Endodermal cell (in vitro differentiated cells): ENCODE results near the gene ACBD4. TPM values are rescaled to one million over a fixed set of nuclear protein-coding genes. Genes with fewer than 3 reads are reported as not detected.

Source experiments
- DNase-seq: peaks from one replicate; pipeline ENCODE4 v3.0.0-alpha.2; 2017
- H3K27ac ChIP-seq: 2 replicates; pipeline ENCODE4 v1.5.1; 2013; ENCODE audit warnings: mild to moderate bottlenecking, low read depth, low read length, moderate library complexity
- H3K27me3 ChIP-seq: 2 replicates; pipeline ENCODE4 v1.6.1; 2013; ENCODE audit warnings: mild to moderate bottlenecking, low read length, moderate library complexity; ENCODE audit not compliant: insufficient read depth, control insufficient read depth, poor library complexity, severe bottlenecking
- H3K36me3 ChIP-seq: 2 replicates; pipeline ENCODE4 v1.7.0; 2013; ENCODE audit warnings: mild to moderate bottlenecking, low read length, moderate library complexity; ENCODE audit not compliant: control insufficient read depth, insufficient read depth
- H3K4me1 ChIP-seq: one replicate; pipeline ENCODE4 v1.7.0; 2013; ENCODE audit warnings: low read length; ENCODE audit not compliant: control insufficient read depth, insufficient read depth
- H3K4me3 ChIP-seq: 2 replicates; pipeline ENCODE4 v1.5.1; 2013; ENCODE audit warnings: mild to moderate bottlenecking, low read length, moderate library complexity
- H3K9ac ChIP-seq: 2 replicates; pipeline ENCODE4 v1.6.1; 2013; ENCODE audit warnings: mild to moderate bottlenecking, low read length, moderate library complexity; ENCODE audit not compliant: poor library complexity, severe bottlenecking; ENCODE audit errors: extremely low read depth
- H3K9me3 ChIP-seq: 2 replicates; pipeline ENCODE4 v1.6.1; 2013; ENCODE audit warnings: mild to moderate bottlenecking, low read length, moderate library complexity; ENCODE audit not compliant: control insufficient read depth
- H3K27ac Mint-ChIP-seq: 2 replicates; pipeline ENCODE4 v1.8.0; 2020; ENCODE audit warnings: mixed read lengths
- H3K27me3 Mint-ChIP-seq: 2 replicates; pipeline ENCODE4 v1.8.0; 2021; ENCODE audit warnings: mild to moderate bottlenecking, mixed read lengths; ENCODE audit not compliant: insufficient read depth
- H3K36me3 Mint-ChIP-seq: 2 replicates; pipeline ENCODE4 v1.8.0; 2020; ENCODE audit warnings: low read depth, mixed read lengths
- H3K4me1 Mint-ChIP-seq: 2 replicates; pipeline ENCODE4 v1.8.0; 2020; ENCODE audit warnings: mixed read lengths
- H3K4me3 Mint-ChIP-seq: 2 replicates; pipeline ENCODE4 v1.8.0; 2020; ENCODE audit warnings: mild to moderate bottlenecking, moderate library complexity, mixed read lengths
- H3K9me3 Mint-ChIP-seq: 2 replicates; pipeline ENCODE4 v1.8.0; 2020; ENCODE audit warnings: mild to moderate bottlenecking, mixed read lengths
- WGBS, 2 experiments: methylation state at CpG; one replicate each; pipeline versions ENCODE4 v1.1.5 to v1.1.7; 2013; ENCODE audit warnings: missing lambda C conversion rate in 2 of 2, mixed read lengths in 1 of 2; ENCODE audit not compliant: insufficient coverage in 1 of 2, insufficient read length in 1 of 2; 5-methylcytosine and 5-hydroxymethylcytosine counted together
- total RNA-seq, 2 donors: library from RNA; stranded (reverse); fragmentation: NEBNext Ultra II Directional in 1 of 2; extraction: Animal tissue kit (Norgen Biotek cat#: 25700) in 1 of 2; gene quantifications; 2 replicates in 1 of 2; 3 replicates in 1 of 2; pipeline ENCODE4 v1.2.1, GENCODE V29; 2021
- TF ChIP-seq, protein P1 (sequence below): fragments of 200-600 bp; sonication (generic); conservative IDR thresholded peaks from 2 replicates; pipeline ENCODE4 v1.5.0; 2021; ENCODE audit warnings: antibody characterized with exemption, mild to moderate bottlenecking

ACBD4 gene
- total RNA-seq, 2 donors from 2014 or later = 17.4 to 19.5 TPM

DNA sequence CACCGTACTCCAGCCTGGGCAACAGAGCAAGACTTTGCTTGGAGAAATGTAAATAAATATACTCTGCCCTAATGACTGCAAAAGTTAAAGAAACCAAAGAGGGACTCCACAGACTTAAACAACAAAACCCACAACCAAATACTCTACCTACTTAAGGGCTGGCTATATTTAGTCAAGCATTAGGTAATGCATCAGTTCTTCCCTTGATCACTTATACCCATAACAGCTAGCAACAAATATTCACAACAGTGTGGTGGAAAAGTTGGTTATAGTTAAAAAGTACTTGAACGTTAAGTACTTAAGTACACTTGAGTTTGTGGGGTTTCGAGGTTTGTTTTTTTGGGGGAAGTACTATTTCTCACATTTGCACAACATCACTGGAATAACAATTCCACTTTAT lies 20.8 kb downstream of the ACBD4 start:
- H3K4me1 Mint-ChIP-seq = peaks cover 21% of the 10 kb centered on the region
- Histone ChIP-seq H3K36me3 (no peaks in the 10 kb centered on the region), H3K27ac (no peak overlapping the region), H3K9me3 (no peaks in the 10 kb centered on the region), H3K27me3 (no peaks in the 10 kb centered on the region), H3K4me3 (no peak overlapping the region), H3K4me1 (peaks cover 5% of the 10 kb centered on the region), H3K9ac (no peak overlapping the region)
- no peak overlapping the region for H3K4me3 Mint-ChIP-seq
- 90% methylated on average over 2 of the region's 3 CpGs; no CpG with 5 or more reads in 1 of the 2 experiments for WGBS, 2 experiments
- no peak for DNase-seq
- TF ChIP-seq, protein P1, sequence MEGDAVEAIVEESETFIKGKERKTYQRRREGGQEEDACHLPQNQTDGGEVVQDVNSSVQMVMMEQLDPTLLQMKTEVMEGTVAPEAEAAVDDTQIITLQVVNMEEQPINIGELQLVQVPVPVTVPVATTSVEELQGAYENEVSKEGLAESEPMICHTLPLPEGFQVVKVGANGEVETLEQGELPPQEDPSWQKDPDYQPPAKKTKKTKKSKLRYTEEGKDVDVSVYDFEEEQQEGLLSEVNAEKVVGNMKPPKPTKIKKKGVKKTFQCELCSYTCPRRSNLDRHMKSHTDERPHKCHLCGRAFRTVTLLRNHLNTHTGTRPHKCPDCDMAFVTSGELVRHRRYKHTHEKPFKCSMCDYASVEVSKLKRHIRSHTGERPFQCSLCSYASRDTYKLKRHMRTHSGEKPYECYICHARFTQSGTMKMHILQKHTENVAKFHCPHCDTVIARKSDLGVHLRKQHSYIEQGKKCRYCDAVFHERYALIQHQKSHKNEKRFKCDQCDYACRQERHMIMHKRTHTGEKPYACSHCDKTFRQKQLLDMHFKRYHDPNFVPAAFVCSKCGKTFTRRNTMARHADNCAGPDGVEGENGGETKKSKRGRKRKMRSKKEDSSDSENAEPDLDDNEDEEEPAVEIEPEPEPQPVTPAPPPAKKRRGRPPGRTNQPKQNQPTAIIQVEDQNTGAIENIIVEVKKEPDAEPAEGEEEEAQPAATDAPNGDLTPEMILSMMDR = no peak
- H3K27me3 Mint-ChIP-seq = no peaks in the 10 kb centered on the region
- no peak overlapping the region for H3K27ac Mint-ChIP-seq
- no peaks in the 10 kb centered on the region for H3K36me3 Mint-ChIP-seq
- H3K9me3 Mint-ChIP-seq = no peaks in the 10 kb centered on the region

DNA sequence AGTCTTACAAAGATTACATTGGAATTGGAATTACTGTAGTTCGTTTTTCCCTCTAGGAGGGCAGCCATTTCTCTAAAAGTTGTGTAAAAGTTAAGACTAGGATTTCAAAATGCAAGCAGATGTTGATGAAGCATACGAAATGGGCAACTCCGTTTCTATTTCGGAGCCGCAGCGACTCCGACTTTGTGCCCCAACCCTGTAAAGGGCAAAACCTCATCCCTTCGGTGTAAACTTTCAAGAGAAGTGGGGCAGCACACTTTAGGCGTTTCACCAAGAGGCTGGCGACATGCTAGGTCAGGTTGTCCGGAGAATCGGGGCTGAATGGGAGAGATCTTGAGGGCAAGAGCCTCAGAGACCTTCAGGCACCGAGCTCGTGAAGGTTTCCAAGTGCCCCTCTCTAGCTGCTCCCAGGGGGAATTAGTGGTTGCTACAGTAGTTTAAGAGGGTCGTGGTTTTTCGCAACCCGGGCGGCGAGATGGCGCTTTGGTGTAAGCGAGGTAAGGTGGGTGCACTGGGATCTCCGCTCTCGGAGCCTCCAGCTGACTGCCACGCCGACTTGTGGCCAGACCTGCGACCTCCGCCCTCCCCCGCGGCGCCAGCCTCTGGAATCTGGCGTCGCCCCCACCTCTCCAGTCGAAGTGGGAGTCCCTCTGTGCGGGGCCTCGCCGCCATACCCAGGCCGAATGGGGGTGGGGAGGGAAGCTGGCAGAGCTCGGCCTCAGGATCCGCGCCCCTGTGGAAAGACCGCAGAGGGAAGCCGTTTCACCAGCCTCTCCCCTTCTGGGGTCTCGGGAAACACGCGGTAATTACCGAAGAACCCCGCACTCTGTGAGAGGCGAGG lies 25.2 kb downstream of the ACBD4 start:
- H3K9me3 ChIP-seq = no peaks in the 10 kb centered on the region
- peak overlapping the region; percentile 97 for H3K27ac ChIP-seq
- H3K4me1 ChIP-seq = peaks cover 6% of the 10 kb centered on the region
- H3K9me3 Mint-ChIP-seq = no peaks in the 10 kb centered on the region
- H3K27ac Mint-ChIP-seq = peak overlapping the region; percentile 99
- TF ChIP-seq, protein P1 = peak; percentile 70
- H3K4me3 ChIP-seq = peak overlapping the region; percentile 99
- WGBS, 2 experiments = 0 to 2% methylated on average over 12 to 48 of the region's 48 CpGs
- peaks cover 11% of the 10 kb centered on the region for H3K36me3 ChIP-seq
- H3K9ac ChIP-seq = peak overlapping the region; percentile 100
- no peaks in the 10 kb centered on the region for H3K27me3 ChIP-seq
- peak; percentile 98 for DNase-seq
- H3K4me3 Mint-ChIP-seq = peak overlapping the region; percentile 91
- H3K4me1 Mint-ChIP-seq = peaks cover 25% of the 10 kb centered on the region
- no peaks in the 10 kb centered on the region for H3K27me3 Mint-ChIP-seq
- H3K36me3 Mint-ChIP-seq = peaks cover 11% of the 10 kb centered on the region

DNA sequence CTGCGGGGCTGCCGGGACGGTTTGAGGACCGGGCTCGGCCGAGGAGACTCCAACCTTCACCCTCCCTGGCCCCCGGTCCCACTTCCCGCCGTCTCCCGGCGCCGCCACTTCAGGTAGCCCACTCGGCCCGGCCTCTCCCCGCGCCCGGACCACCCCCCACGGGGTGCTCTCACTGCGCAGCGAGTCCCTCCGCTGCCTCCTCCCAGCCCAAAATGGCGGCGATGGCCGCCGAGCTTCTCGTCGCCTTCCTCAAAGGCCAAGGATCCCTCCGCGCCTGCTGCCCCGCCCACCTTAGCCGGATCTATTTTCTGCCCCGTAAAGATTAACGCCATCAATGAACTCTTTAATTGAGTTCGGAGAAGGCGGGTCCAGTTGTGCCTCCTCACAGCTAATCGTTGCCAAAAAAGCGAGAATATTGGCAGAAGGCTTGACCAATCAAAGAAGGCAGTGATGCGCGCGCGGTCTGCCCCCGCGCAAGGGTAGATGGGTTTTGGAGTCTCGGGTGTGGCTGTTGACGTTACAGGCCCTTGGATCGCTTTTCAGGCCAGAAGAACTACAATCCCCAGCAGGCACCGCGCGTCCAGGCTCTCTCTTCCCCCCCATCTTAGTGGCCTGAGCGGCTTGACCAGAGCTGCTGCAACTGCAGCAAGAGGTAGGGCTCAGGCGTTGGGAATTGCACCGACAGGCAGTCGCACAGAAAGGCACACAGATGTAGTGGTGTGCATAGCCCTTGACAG lies 26.0 kb downstream of the ACBD4 start, which contains the start of gene HEXIM2:
Gene HEXIM2 (plus strand): TSS at position 588 of the 737 bp plus-strand sequence. CDS start 919 bp downstream, outside the sequence.
- Mint-ChIP-seq H3K4me3 (peak within 1 kb of the TSS; percentile 91), H3K36me3 (peaks cover 14% of the 10 kb centered on the region), H3K27me3 (no peaks in the 10 kb centered on the region), H3K4me1 (peaks cover 25% of the 10 kb centered on the region), H3K9me3 (no peaks in the 10 kb centered on the region), H3K27ac (peak within 1 kb of the TSS; percentile 99)
- Histone ChIP-seq H3K4me1 (peaks cover 6% of the 10 kb centered on the region), H3K9me3 (no peaks in the 10 kb centered on the region), H3K36me3 (peaks cover 13% of the 10 kb centered on the region), H3K9ac (peak within 1 kb of the TSS; percentile 100), H3K27me3 (no peaks in the 10 kb centered on the region), H3K4me3 (peak within 1 kb of the TSS; percentile 99), H3K27ac (peak within 1 kb of the TSS; percentile 97)
- 0 to 1% methylated on average over 17 to 53 of the region's 53 CpGs for WGBS, 2 experiments
- TF ChIP-seq, protein P1 = no peak
- DNase-seq = peak; percentile 100
